Measurements from ENCODE around the gene LIPC. TPM values are rescaled to one million over a fixed set of nuclear protein-coding genes. Genes with fewer than 3 reads are reported as not detected.

Gene LIPC
- total RNA-seq, 1 donor from 2014 or later, result not detected

DNA sequence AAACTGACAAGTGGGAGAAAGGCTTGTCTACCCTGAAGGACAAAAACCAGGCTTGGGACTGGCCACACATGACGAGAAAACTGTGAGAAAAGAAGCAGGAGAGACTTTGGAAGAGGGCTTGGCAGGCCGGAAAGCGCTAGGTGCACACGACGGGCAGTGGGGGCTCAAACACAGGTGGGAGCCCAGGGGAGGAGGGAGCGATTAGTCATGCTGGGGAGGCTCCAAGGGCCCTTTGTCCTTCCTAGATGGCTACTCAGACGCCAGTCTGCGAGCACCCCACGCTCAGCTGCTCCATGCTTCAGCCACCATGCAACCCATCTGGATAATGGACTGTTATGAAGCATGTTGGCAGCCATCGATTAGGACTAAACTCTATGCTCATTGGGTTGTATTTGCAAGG lies 17.1 kb downstream of the LIPC start:
- H3K27ac Mint-ChIP-seq (ENCODE audit: unreplicated experiment), result no peak overlapping the region
- no peak overlapping the region for H3K4me3 Mint-ChIP-seq (ENCODE audit: unreplicated experiment)
- peaks cover 7% of the 10 kb centered on the region for H3K4me1 Mint-ChIP-seq (ENCODE audit: unreplicated experiment)
- no peaks in the 10 kb centered on the region for H3K36me3 Mint-ChIP-seq (ENCODE audit: unreplicated experiment)
- DNase-seq (ENCODE audit: extremely low spot score, unreplicated experiment), result no peak
- H3K9me3 Mint-ChIP-seq (ENCODE audit: unreplicated experiment), result no peaks in the 10 kb centered on the region
- no peaks in the 10 kb centered on the region for H3K27me3 Mint-ChIP-seq (ENCODE audit: unreplicated experiment)
- no peak for TF ChIP-seq CTCF (IDR thresholded peaks at IDR 0.05)

DNA sequence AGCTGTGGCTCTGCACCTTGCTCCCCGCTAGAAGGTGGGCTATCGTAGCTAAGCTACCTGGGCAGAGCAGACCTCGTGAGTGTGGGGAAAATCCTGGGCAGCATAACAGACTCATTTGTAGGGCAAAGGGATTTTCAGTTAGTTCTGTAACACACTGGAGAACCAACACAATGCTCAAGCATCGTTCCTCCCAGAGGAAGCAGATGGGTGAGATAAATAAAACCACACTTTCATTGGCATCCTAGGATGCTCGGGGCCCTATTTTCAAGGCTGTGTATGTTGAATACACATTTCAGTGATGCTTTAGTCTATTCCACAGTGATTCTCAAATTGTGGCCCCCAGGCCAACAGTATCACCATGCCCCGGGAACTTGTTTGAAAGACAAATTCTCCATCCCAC lies 20.0 kb downstream of the LIPC start:
- Mint-ChIP-seq H3K27ac (ENCODE audit: unreplicated experiment) (no peak overlapping the region), H3K9me3 (ENCODE audit: unreplicated experiment) (no peaks in the 10 kb centered on the region), H3K36me3 (ENCODE audit: unreplicated experiment) (no peaks in the 10 kb centered on the region), H3K4me1 (ENCODE audit: unreplicated experiment) (peaks cover 7% of the 10 kb centered on the region), H3K27me3 (ENCODE audit: unreplicated experiment) (no peaks in the 10 kb centered on the region), H3K4me3 (ENCODE audit: unreplicated experiment) (no peak overlapping the region)
- no peak for TF ChIP-seq CTCF (IDR thresholded peaks at IDR 0.05)
- DNase-seq (ENCODE audit: extremely low spot score, unreplicated experiment), result no peak

DNA sequence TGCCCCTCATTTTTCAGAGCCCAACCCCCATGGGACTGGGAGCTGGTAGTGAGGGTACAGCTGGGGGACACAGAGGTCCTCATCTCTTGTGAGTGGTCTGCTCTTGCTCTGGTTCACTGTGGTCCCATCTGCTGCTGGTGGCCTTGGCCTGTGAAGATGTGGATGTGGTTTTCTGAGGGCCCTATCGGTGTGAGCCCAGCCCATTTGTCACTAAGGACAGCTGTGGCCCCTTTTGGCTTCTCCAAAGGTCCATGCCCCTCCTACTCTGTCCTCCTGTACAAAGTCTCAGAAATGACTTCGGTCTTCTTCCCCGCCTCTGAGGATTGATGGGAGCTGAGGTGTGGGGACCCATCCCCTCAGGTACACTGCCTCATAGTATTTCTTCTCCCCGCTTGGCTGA lies 21.0 kb downstream of the LIPC start:
- Mint-ChIP-seq H3K36me3 (ENCODE audit: unreplicated experiment) (no peaks in the 10 kb centered on the region), H3K27me3 (ENCODE audit: unreplicated experiment) (no peaks in the 10 kb centered on the region), H3K9me3 (ENCODE audit: unreplicated experiment) (no peaks in the 10 kb centered on the region), H3K4me1 (ENCODE audit: unreplicated experiment) (peaks cover 6% of the 10 kb centered on the region), H3K4me3 (ENCODE audit: unreplicated experiment) (no peak overlapping the region), H3K27ac (ENCODE audit: unreplicated experiment) (no peak overlapping the region)
- DNase-seq (ENCODE audit: extremely low spot score, unreplicated experiment), result no peak
- no peak for TF ChIP-seq CTCF (IDR thresholded peaks at IDR 0.05)

DNA sequence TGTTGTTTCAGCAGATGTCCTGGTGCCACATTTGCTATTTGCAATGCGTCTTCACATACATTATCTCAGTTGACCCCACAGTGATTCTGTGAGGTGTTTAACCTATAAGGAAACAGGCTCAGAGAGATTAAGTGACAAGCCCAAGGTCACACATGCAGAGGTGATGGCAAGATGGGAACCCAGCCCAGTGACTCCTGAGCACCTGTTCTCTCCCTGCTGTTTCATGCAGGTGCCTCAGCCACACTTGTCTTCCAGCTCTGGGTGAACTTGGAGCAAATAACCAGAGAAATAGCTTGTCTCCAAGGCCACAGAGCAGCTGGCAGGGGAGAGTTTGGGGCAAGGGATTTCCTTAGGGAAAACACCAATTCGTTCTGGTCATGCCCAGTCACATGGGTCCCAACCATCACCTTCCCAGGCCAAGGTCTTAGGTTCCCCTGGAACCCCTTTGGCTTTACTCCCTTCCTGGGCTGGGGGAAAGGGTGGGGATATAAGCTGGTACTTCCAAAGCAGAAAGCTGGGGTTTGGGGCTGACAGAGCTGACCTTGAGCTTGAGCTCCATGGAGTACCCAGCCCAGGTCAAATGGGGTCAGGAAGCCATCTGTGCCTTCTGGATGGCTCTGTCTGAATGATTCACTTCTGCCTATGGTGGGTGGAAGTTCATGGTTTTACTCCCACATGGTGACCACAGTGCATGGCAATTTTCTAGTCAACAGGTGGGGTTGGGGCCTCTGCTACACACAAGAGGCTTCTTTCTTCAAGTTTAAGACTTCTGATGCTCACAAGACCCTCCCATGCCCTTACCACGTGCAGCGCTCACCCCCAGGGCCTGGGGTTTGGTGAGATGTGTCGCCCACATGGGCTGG lies 22.4 kb downstream of the LIPC start:
- no peak overlapping the region for H3K27ac Mint-ChIP-seq (ENCODE audit: unreplicated experiment)
- no peak for TF ChIP-seq CTCF (IDR thresholded peaks at IDR 0.05)
- H3K9me3 Mint-ChIP-seq (ENCODE audit: unreplicated experiment), result no peaks in the 10 kb centered on the region
- no peaks in the 10 kb centered on the region for H3K36me3 Mint-ChIP-seq (ENCODE audit: unreplicated experiment)
- no peak for DNase-seq (ENCODE audit: extremely low spot score, unreplicated experiment)
- no peak overlapping the region for H3K4me3 Mint-ChIP-seq (ENCODE audit: unreplicated experiment)
- H3K4me1 Mint-ChIP-seq (ENCODE audit: unreplicated experiment), result peaks cover 20% of the 10 kb centered on the region
- H3K27me3 Mint-ChIP-seq (ENCODE audit: unreplicated experiment), result no peaks in the 10 kb centered on the region

GRCh38 chr15:58454950-58455401 lies 23.2 kb downstream of the LIPC start:
- H3K9me3 Mint-ChIP-seq (ENCODE audit: unreplicated experiment), result no peaks in the 10 kb centered on the region
- peaks cover 27% of the 10 kb centered on the region for H3K4me1 Mint-ChIP-seq (ENCODE audit: unreplicated experiment)
- H3K27me3 Mint-ChIP-seq (ENCODE audit: unreplicated experiment), result no peaks in the 10 kb centered on the region

More at GRCh38 chr15:58454950-58455401, 23.2 kb downstream of the LIPC start:
- H3K36me3 Mint-ChIP-seq (ENCODE audit: unreplicated experiment), result no peaks in the 10 kb centered on the region
- TF ChIP-seq CTCF (IDR thresholded peaks at IDR 0.05), result no peak
- no peak overlapping the region for H3K4me3 Mint-ChIP-seq (ENCODE audit: unreplicated experiment)
- H3K27ac Mint-ChIP-seq (ENCODE audit: unreplicated experiment), result no peak overlapping the region
- no peak for DNase-seq (ENCODE audit: extremely low spot score, unreplicated experiment)
